HFF-Myc (cell line): ENCODE results near the gene PRDM16.
A peak's percentile ranks its signal among the peaks of the same experiment; 100 is the strongest.

ENCODE experiments used
- DNase-seq: peaks from one replicate; pipeline ENCODE4 v3.0.0-alpha.2; 2011; ENCODE audit warnings: low read depth; ENCODE audit errors: extremely low read depth
- H3K4me3 ChIP-seq: replicated peaks from 2 replicates; pipeline ENCODE4 v1.5.1; 2011; ENCODE audit warnings: low read depth, mild to moderate bottlenecking, control low read depth, low read length
- TF ChIP-seq, protein P1 (sequence below): IDR thresholded peaks from 2 replicates; pipeline ENCODE4 v1.5.1; 2012; ENCODE audit warnings: mild to moderate bottlenecking, low read depth, low read length, control low read depth; ENCODE audit errors: missing control alignments

PRDM16 gene

DNA sequence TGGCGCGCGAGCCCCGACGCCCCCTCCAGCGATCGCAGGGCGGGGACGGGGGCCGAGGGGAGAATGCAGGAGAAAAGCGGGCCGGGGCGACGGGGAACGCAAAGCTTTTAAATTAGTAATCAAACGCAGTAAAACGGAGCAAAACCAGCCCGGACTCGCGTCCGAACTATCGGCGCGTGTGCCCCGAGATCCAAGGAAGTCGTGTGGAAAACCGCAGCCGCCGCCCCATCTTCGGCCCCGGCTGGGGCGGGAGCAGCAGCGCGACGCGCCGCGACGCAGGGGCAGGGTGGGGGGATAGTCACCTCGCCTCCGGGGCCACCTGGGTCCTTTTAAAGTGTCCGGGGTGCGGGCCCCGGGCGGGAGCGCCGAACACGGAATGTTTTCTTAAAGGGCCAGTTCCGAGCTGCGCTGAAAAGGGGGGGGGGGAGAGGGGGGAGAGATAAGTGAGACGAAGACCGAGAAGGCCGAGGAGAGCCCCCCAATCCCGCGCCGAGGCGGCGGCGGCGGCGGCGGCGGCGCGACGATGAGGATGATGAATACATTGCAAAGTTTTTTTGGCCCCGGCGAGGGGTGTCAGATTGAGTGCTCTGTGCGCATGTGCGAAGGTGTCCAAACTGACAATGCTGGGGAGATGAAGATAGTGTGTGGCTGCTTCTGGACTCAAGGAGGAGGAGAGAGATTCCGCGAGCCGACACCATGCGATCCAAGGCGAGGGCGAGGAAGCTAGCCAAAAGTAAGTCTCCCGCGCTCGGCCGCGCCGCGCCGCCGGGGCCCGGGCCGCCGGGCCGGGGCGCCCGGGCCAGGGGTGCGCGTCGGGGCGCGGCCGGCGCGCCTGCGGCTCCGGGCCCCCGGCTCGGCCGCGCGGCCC is at the start of gene PRDM16:
Gene PRDM16 (plus strand): TSS at position 640 of the 868 bp plus-strand sequence. CDS start 57 bp downstream, at position 697.
- TF ChIP-seq, protein P1, sequence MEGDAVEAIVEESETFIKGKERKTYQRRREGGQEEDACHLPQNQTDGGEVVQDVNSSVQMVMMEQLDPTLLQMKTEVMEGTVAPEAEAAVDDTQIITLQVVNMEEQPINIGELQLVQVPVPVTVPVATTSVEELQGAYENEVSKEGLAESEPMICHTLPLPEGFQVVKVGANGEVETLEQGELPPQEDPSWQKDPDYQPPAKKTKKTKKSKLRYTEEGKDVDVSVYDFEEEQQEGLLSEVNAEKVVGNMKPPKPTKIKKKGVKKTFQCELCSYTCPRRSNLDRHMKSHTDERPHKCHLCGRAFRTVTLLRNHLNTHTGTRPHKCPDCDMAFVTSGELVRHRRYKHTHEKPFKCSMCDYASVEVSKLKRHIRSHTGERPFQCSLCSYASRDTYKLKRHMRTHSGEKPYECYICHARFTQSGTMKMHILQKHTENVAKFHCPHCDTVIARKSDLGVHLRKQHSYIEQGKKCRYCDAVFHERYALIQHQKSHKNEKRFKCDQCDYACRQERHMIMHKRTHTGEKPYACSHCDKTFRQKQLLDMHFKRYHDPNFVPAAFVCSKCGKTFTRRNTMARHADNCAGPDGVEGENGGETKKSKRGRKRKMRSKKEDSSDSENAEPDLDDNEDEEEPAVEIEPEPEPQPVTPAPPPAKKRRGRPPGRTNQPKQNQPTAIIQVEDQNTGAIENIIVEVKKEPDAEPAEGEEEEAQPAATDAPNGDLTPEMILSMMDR = no peak
- peak within 1 kb of the TSS; percentile 35 for H3K4me3 ChIP-seq
- no peak for DNase-seq

DNA sequence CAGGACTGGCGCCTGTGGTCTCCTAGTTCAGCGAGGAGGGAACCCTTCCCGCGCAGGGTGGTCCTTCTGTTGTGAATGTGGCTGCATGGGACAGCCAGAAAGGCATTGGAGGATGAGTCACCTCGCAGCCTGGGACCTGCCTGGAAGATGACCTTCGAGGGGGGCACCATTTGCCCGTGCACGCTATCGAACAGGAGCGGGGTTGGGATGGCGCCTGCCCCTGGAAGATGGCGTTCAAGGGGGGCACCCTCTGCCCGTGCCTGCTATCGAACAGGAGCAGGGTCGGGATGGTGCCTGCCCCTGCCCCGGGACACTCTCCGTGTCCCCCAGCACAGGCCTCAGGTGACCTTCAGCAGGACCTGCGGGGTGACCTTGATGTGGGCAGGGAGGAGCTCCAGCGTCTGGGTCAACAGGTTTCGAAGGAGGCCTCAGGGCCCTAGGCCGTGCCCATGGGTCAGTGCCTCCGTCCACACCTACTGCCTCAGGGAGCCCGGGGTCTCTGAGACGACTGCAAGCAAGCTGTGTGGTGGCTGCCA is 49.4 kb upstream of the PRDM16 start:
- TF ChIP-seq, protein P1 = no peak
- DNase-seq = no peak
- H3K4me3 ChIP-seq = no peak overlapping the region

DNA sequence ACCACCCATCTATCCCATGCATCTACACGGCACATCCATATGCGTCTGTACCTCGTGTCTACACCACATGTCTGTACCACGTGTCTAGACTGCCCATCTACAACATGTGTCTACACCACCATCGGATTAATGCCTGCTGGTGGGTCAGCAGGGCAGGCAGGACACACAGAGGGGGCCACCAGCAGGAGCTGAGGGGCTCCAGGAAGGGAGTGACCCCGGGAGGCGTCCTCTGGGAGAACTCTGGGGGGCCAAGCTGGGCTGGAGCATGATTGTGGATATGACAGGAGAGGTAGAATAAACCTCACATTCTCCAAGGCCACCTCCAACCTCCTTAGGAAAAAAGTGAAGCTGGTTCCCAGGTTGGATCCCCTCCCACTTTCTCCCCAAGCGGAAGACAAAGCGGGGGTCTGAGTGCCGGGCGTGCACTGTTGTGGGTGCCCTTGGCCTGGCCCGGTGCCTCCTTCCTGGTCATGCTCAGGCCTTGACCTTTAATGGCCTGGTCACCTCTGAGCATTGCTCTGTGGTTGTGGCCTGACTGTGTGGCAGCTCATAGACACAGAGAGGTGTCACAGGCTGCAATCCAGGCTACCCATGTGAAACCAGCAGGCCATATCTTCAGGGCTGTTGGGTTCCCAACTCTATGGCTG is 48.6 kb upstream of the PRDM16 start:
- TF ChIP-seq, protein P1 = no peak
- DNase-seq = no peak
- H3K4me3 ChIP-seq = no peak overlapping the region

DNA sequence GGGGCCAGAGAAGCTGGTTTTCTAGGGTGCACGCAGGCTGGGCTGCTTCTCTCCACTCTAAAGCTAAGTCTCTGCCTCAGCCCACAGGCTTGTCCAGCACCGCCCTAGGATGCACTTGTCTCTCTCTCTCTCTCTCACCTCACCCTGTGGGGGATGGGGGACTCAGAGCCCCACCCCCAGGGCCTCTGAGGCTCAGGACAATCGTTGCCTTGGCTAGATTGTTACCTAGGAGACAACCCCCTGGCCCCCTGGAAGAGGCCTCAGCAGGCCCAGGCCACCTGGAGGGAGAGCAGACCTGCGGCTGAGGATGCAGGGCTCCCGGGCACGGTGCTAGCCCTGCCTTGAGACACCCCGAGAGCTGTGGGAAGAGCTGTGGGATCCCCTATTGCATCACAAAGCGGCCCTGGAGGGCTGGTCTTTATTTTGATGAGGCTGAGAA is 47.8 kb upstream of the PRDM16 start, which contains the start of gene ACTRT2:
Gene ACTRT2 (plus strand): TSS at position 235 of the 439 bp plus-strand sequence. CDS start 220 bp downstream, outside the sequence.
- TF ChIP-seq, protein P1 = no peak
- H3K4me3 ChIP-seq = no peak within 1 kb of the TSS

DNA sequence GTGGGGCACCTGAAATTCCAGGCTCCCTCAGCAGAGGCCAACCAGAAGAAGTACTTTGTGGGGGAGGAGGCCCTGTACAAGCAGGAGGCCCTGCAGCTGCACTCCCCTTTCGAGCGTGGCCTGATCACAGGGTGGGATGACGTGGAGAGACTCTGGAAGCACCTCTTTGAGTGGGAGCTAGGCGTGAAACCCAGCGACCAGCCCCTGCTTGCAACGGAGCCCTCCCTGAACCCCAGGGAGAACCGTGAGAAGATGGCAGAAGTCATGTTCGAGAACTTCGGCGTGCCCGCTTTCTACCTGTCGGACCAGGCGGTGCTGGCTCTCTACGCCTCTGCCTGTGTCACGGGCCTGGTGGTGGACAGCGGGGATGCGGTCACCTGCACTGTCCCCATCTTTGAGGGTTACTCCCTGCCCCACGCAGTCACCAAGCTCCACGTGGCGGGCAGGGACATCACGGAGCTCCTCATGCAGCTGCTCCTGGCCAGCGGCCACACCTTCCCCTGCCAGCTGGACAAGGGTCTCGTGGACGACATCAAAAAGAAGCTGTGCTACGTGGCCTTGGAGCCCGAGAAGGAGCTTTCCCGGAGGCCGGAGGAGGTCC is 47.1 kb upstream of the PRDM16 start:
- TF ChIP-seq, protein P1 = no peak
- no peak overlapping the region for H3K4me3 ChIP-seq
- DNase-seq = no peak

More for the DNA sequence above, 47.8 kb upstream of the PRDM16 start, which contains the start of gene ACTRT2:
- no peak for DNase-seq

DNA sequence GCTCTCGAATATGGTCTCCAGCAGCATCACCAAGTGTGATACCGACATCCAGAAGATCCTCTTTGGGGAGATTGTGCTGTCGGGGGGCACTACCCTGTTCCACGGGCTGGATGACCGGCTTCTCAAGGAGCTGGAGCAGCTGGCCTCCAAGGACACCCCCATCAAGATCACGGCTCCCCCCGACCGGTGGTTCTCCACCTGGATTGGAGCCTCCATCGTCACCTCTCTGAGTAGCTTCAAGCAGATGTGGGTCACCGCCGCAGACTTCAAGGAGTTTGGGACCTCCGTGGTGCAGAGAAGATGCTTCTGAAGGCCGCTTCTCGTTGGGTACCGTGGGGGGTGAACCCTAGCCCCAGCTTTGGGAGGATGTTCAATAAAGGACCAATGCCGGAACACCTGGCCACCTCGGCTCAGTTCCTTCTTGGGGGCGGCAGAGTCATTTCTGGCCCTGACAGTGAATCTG is 46.5 kb upstream of the PRDM16 start:
- H3K4me3 ChIP-seq = no peak overlapping the region
- DNase-seq = no peak
- TF ChIP-seq, protein P1 = no peak
